Common myeloid progenitor, CD34-positive (primary cell): ENCODE data around the gene BBX.

Experiments
- CTCF ChIA-PET: fragments of 350-600 bp; sonication (Branson Sonifier 250); formaldehyde crosslinking; loops from one replicate; lab custom pipeline; 2021; ENCODE audit warnings: antibody characterized with exemption; lab: Charles Lee
- POLR2A ChIA-PET: fragments of 350-600 bp; sonication (Branson Sonifier 250); formaldehyde crosslinking; loops from one replicate; lab custom pipeline; 2021; ENCODE audit warnings: antibody characterized with exemption; lab: Charles Lee
- DNase-seq, 3 donors: peaks; one replicate each; pipeline versions ENCODE4 v3.0.0 to v3.0.0-alpha.2; 2013
- H3K27ac ChIP-seq, 2 experiments: 1 replicate in 1 of 2; 2 replicates in 1 of 2; pipeline ENCODE4 v1.7.0; 2013; ENCODE audit warnings: inconsistent platforms in 2 of 2, low read length in 2 of 2, mild to moderate bottlenecking in 2 of 2, low read depth in 1 of 2, moderate library complexity in 1 of 2; ENCODE audit not compliant: severe bottlenecking in 2 of 2, insufficient read depth in 1 of 2, poor library complexity in 1 of 2
- H3K27me3 ChIP-seq, 5 experiments: replicated peaks in 2 of 5; 1 replicate in 3 of 5; 2 replicates in 2 of 5; pipeline versions ENCODE4 v1.6.1 to v1.7.0; 2013; ENCODE audit warnings: low read length in 4 of 5, mild to moderate bottlenecking in 2 of 5, moderate library complexity in 2 of 5, inconsistent platforms in 1 of 5; ENCODE audit not compliant: insufficient read depth in 5 of 5, control insufficient read depth in 4 of 5
- H3K36me3 ChIP-seq, 4 experiments: 1 replicate in 2 of 4; 2 replicates in 2 of 4; pipeline versions ENCODE4 v1.6.1 to v1.7.0; 2013; ENCODE audit warnings: low read length in 3 of 4, control low read depth in 1 of 4, mild to moderate bottlenecking in 1 of 4; ENCODE audit not compliant: control insufficient read depth in 4 of 4, insufficient read depth in 4 of 4
- H3K4me1 ChIP-seq, 4 experiments: 1 replicate in 3 of 4; 2 replicates in 1 of 4; pipeline versions ENCODE4 v1.6.1 to v1.7.1; 2013; ENCODE audit warnings: low read length in 3 of 4, mild to moderate bottlenecking in 3 of 4, control low read depth in 1 of 4, inconsistent platforms in 1 of 4, moderate library complexity in 1 of 4; ENCODE audit not compliant: control insufficient read depth in 4 of 4, insufficient read depth in 4 of 4; ENCODE audit errors: control extremely low read depth in 1 of 4
- H3K4me3 ChIP-seq, 7 experiments: 1 replicate in 4 of 7; 2 replicates in 3 of 7; pipeline versions ENCODE4 v1.5.1 to v1.7.0; 2013; ENCODE audit warnings: mild to moderate bottlenecking in 7 of 7, low read length in 6 of 7, moderate library complexity in 6 of 7, inconsistent platforms in 2 of 7, low read depth in 2 of 7, control low read depth in 1 of 7; ENCODE audit not compliant: insufficient read depth in 4 of 7, control insufficient read depth in 1 of 7; ENCODE audit errors: extremely low read depth in 1 of 7
- H3K9me3 ChIP-seq, 5 experiments: 1 replicate in 4 of 5; 2 replicates in 1 of 5; pipeline versions ENCODE4 v1.6.1 to v1.7.1; 2013; ENCODE audit warnings: low read length in 4 of 5, mild to moderate bottlenecking in 2 of 5, inconsistent platforms in 1 of 5, low read depth in 1 of 5, moderate library complexity in 1 of 5; ENCODE audit not compliant: control insufficient read depth in 4 of 5, insufficient read depth in 2 of 5; ENCODE audit errors: control extremely low read depth in 1 of 5
- WGBS: methylation state at CpG from one replicate; pipeline ENCODE4 v1.1.5; 2013; ENCODE audit not compliant: insufficient coverage; 5-methylcytosine and 5-hydroxymethylcytosine counted together

Gene BBX

GRCh38 chr3:107791027-107791426 is 268.3 kb downstream of the BBX start:
- CTCF ChIA-PET = interaction anchor here (0.8 to 1.0 kb wide), 2 partner anchors 9 to 19 kb away, joined by 3 read pairs; no protein-coding TSS in a partner anchor
- POLR2A ChIA-PET = no interaction called here
- no peaks in the 10 kb centered on the region for H3K9me3 ChIP-seq
- no peak overlapping the region for H3K27ac ChIP-seq
- H3K4me1 ChIP-seq = peaks cover 0 to 4% (median 1%) of the 10 kb centered on the region in 4 experiments
- DNase-seq = no peak
- no CpG with 5 or more reads among the region's 1 CpG for WGBS
- H3K36me3 ChIP-seq = peaks cover 9 to 42% (median 24%) of the 10 kb centered on the region in 4 experiments
- H3K4me3 ChIP-seq = no peak overlapping the region
- no peaks in the 10 kb centered on the region for H3K27me3 ChIP-seq

DNA sequence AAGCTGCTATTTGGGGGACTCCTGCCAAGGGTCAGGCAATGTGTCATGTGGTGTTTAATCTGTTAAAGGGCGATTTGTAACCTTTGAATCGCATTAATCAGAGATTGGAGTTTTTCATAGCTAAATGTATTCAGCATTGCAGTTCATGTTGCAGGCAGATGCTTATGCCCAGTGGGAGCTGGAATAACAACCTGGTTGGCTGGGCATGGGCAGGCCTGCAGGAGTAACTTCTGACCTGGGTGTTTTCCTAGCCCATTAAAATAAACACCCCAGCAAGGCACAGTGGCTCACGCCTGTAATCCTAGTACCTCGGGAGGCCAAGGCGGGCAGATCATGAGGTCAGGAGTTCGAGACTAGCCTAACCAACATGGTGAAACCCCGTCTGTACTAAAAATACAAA is 268.7 kb downstream of the BBX start:
- no peak overlapping the region for H3K4me3 ChIP-seq
- no peak for DNase-seq
- H3K4me1 ChIP-seq = peaks cover 0 to 8% (median 3%) of the 10 kb centered on the region in 4 experiments
- ChIA-PET CTCF (interaction anchor here (0.8 to 1.0 kb wide), 2 partner anchors 8 to 19 kb away, joined by 3 read pairs; no protein-coding TSS in a partner anchor), POLR2A (no interaction called here)
- no peaks in the 10 kb centered on the region for H3K27me3 ChIP-seq
- H3K9me3 ChIP-seq = no peaks in the 10 kb centered on the region
- H3K27ac ChIP-seq = no peak overlapping the region
- 96% methylated on average over 7 of the region's 7 CpGs for WGBS
- peaks cover 9 to 42% (median 24%) of the 10 kb centered on the region in 4 experiments for H3K36me3 ChIP-seq

DNA sequence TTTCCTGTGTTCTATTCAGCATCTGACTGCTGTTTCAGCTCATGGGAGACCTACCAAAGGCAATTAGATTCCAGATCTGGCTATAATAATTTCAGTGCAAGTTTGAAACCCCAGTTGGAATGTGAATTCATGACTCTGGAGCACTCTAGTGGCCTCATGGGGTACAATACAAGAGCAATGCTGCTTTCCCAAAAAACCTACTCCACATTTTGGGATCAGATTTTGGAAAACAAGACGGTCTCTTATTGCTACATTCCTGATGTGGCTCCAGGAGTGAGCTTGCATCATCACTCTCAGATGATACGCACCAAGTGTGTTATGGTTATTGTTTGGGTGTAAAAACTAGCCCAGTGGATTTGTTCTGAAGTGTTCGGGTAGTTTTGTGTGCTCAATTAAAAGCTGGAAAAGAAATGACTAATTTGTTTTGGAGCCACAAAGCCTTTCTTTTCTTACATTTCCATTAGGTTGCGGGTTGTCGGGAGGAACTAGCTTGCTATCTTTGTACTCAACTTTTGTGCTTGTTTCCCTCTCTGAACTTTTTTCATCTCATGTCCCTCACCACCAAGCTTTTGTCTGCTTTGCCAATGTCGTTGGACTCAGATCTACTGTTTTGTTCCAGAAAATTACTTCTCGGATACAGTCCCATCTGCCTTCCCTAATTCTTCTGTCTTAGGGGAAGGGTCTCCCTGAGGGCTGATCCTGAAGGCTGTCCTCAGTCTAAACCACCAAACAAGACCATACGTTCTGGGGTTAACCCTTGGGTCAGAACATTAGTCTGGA is 272.1 kb downstream of the BBX start:
- DNase-seq = no peak
- CTCF ChIA-PET = interaction anchor here (1.1 kb wide), 1 partner anchor 12 kb away, joined by 3 read pairs; no protein-coding TSS in a partner anchor
- Histone ChIP-seq H3K4me1 (peaks cover 0 to 14% (median 8%) of the 10 kb centered on the region in 4 experiments), H3K9me3 (no peaks in the 10 kb centered on the region), H3K36me3 (peaks cover 2 to 53% (median 30%) of the 10 kb centered on the region in 4 experiments), H3K27me3 (no peaks in the 10 kb centered on the region), H3K27ac (no peak overlapping the region), H3K4me3 (no peak overlapping the region)
- 100% methylated on average over 6 of the region's 8 CpGs for WGBS
- POLR2A ChIA-PET = no interaction called here

GRCh38 chr3:107795514-107796094 is 272.8 kb downstream of the BBX start:
- no CpG with 5 or more reads among the region's 3 CpGs for WGBS
- Histone ChIP-seq H3K4me1 (peaks cover 0 to 14% (median 8%) of the 10 kb centered on the region in 4 experiments), H3K36me3 (peaks cover 9 to 51% (median 28%) of the 10 kb centered on the region in 4 experiments), H3K27ac (no peak overlapping the region), H3K27me3 (no peaks in the 10 kb centered on the region), H3K9me3 (no peaks in the 10 kb centered on the region), H3K4me3 (no peak overlapping the region)
- ChIA-PET CTCF (no interaction called here), POLR2A (no interaction called here)
- peak in 1 of 3 donors; percentile 2 for DNase-seq

DNA sequence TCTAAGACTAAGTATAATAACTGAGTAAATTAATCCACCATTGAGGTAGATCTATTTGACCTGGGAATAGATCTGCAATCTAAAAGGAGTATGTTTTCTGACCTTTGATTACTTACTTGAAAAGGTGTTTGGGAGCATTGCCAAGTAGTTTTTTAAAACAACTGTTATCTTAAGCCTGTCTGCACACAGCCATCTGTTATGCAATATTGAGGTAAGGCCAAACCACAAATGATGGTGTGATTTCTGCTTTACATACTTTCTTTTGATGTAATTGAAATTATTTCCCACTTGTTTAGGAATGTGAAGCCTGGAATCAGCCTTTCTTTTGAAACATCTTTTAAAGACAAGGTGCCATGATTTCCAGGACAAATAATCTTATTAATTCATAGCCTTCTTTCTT is 274.0 kb downstream of the BBX start:
- peaks cover 0 to 14% (median 8%) of the 10 kb centered on the region in 4 experiments for H3K4me1 ChIP-seq
- no peak overlapping the region for H3K27ac ChIP-seq
- CTCF ChIA-PET = interaction anchor here (0.9 kb wide), 1 partner anchor 136 kb away, joined by 3 read pairs; no protein-coding TSS in a partner anchor
- H3K27me3 ChIP-seq = no peaks in the 10 kb centered on the region
- peaks cover 16 to 54% (median 33%) of the 10 kb centered on the region in 4 experiments for H3K36me3 ChIP-seq
- POLR2A ChIA-PET = interaction anchor here (0.6 kb wide), 2 partner anchors 13 to 49 kb away, joined by 3 read pairs; no protein-coding TSS in a partner anchor
- H3K4me3 ChIP-seq = no peak overlapping the region
- no peaks in the 10 kb centered on the region for H3K9me3 ChIP-seq
- DNase-seq = peak; percentile 75 to 89 (median 86)

GRCh38 chr3:107797586-107797985 is 274.8 kb downstream of the BBX start:
- no CpG with 5 or more reads among the region's 1 CpG for WGBS
- CTCF ChIA-PET = no interaction called here

More at GRCh38 chr3:107797586-107797985, 274.8 kb downstream of the BBX start:
- Histone ChIP-seq H3K9me3 (no peaks in the 10 kb centered on the region), H3K4me1 (peaks cover 0 to 14% (median 8%) of the 10 kb centered on the region in 4 experiments), H3K4me3 (no peak overlapping the region), H3K36me3 (peaks cover 22 to 55% (median 36%) of the 10 kb centered on the region in 4 experiments), H3K27me3 (no peaks in the 10 kb centered on the region), H3K27ac (no peak overlapping the region)
- peak in 1 of 3 donors; percentile 14 for DNase-seq
- POLR2A ChIA-PET = interaction anchor here (0.6 kb wide), 1 partner anchor 13 kb away, joined by 3 read pairs; no protein-coding TSS in a partner anchor
